NCI-H446 treated with DMSO at 0.1 percent for 48 hours (cell line): Measurements from ENCODE around the gene ARFRP1.

Experiments used
- DNase-seq: peaks from one replicate; lab custom pipeline; 2025; lab: John Stamatoyannopoulos, UW

Gene ARFRP1

DNA sequence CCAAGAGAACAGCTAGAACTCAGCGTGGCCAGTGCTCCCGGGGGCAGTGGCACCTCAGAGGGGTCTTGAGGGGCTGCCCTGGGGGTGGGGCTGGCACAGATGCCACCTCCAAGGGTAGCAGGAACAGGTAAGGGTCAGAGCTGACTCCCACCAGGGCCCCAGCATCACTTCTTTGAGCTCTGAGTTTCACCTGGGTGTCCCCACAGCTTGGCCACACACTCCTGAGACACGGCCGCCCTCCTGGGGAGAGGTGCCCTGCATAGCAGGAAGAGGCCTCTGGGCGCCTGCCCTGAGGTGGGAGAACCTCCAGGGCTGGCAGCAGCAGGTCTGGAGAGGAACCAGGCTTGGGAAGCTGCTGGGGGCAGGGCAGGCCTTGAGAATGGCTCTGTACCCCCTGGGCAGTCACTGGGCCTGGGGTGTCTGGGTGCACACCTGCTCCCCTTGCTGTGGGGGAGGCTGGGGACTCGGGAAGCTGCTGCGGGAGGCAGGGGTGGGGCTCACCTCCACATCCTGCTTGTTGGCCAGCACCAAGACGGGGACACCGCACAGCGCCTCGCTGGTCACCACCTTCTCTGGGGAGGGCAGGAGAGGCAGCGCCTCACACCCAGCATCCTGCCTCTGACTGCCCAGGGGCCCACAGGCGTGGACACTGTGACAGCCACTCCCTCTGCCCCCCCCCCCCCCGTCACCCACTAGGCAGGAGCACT is 6.3 kb downstream of the ARFRP1 start:
- no peak for DNase-seq

DNA sequence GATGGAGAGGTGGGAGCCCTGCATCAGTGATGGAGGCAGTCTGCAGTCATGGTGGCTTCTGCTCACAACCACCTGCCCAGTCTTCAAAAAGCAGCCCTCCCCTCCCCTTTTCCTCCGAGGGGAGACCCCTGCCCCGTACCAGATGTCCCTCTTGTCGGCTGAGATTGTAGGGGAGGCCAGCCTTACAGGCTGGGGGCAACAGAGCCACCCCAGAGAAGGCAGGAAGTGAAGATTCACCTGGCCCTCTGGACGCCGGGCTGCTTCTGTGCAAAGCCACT is 6.8 kb downstream of the ARFRP1 start:
- no peak for DNase-seq

DNA sequence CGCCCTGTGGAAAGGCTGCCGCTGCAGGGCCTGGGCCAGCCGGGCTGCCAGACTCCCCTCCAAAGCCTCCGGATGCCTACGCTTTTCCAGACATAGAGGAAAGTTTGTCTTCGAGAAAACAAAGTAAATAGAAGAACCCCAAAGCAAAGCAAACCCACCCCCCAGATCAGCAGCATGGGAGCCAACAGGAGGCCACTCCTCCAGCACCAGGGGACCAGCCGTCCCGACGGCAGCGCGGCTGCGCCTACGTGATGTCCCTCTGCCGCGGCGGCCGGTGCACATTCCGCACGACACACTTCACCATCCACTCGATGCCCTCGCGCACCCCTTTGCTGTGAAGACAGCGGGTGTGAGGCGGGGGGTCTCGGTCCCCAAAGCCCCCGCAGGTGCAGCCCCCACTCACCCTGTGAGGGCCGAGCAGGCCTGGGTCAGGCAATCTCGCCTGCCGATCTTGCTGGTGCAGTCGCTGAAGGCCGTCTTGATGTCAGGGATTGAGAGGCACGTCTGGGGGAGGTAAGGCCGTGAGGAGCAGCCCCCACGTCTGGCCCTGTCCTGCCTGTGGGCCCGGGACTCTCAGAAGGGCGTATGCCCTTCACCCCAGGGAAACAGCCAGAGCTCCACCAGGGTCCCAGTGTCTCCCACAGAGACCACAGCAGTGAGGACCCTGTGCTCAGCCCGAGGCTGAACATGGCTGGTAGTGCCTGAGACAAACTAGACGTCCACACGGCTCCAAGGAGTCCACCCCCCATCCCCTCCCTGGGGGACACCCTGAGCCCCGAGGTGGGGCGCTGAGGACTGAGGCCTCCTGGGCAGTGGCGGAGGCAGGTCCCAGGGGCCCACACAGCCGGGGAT is 7.4 kb downstream of the ARFRP1 start:
- no peak for DNase-seq

DNA sequence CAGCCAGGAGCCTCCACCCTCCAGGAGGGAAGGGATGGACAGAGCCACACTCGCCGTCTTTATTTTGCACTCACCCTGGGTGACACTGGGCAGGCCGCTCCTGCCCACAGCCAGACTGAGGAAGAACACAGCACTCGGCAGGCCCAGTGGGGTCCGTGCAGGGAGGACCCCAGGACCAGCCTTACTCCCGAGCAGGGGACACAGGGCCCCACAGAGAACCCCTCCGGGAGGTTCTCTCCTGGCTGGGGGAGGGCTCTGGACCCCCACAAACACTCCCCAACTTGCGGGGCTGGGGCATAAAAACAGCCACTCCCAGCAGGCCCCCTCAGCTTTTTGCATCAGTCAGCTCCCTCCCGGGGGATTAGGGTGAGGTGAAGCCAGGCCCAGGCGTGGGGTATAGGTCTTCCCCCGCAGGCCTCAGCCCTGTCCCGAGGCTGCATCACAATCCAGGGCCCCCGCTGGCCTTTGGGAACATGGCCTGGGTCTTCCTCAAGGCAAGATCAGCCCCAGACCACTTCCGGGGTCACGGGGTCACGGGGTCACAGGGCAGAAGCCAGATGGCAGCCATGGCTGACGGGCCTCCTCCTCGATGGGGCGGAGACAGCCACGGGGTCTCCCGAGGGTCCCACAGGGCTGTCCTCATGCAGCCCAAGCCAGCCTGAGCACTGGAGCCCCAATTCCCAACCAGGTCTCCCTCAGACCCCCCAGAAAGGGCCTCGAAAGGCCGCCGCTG is 8.1 kb downstream of the ARFRP1 start:
- no peak for DNase-seq

- DNase-seq, result no peak
Observed at GRCh38 chr20:63698739-63699465, 8.9 kb downstream of the ARFRP1 start.

DNA sequence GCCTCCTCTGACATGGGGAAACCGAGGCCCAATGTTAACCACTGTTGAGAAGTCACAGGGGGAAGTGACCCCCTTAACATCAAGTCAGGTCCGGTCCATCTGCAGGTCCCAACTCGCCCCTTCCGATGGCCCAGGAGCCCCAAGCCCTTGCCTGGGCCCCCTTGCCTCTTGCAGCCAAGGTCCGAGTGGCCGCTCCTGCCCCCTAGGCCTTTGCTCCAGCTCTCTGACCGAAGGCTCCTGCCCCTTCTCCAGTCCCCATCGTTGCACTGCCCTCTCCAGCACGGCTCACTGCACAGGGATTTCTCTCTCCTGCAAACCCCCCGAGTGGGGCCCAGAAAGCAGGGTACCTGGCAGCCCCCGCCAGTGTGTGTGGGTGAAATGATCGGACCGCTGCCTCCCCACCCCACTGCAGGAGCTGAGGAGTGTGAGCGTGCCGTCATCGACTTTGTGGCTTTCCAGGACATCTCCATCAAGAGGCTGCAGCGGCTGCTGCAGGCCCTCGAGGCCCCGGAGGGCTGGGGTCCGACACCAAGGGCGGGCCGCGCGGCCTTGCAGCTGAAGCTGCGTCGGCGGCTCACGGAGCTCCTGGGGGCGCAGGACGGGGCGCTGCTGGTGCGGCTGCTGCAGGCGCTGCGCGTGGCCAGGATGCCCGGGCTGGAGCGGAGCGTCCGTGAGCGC is 9.8 kb downstream of the ARFRP1 start:
- DNase-seq, result no peak

- DNase-seq, result no peak
Observed at GRCh38 chr20:63697357-63697867, 10.4 kb downstream of the ARFRP1 start.

DNA sequence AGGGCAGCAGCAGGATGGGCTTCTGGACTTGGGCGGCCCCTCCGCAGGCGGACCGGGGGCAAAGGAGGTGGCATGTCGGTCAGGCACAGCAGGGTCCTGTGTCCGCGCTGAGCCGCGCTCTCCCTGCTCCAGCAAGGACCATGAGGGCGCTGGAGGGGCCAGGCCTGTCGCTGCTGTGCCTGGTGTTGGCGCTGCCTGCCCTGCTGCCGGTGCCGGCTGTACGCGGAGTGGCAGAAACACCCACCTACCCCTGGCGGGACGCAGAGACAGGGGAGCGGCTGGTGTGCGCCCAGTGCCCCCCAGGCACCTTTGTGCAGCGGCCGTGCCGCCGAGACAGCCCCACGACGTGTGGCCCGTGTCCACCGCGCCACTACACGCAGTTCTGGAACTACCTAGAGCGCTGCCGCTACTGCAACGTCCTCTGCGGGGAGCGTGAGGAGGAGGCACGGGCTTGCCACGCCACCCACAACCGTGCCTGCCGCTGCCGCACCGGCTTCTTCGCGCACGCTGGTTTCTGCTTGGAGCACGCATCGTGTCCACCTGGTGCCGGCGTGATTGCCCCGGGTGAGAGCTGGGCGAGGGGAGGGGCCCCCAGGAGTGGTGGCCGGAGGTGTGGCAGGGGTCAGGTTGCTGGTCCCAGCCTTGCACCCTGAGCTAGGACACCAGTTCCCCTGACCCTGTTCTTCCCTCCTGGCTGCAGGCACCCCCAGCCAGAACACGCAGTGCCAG is 11.0 kb downstream of the ARFRP1 start, which contains the start of gene TNFRSF6B:
Gene TNFRSF6B, plus strand, starts transcription at position 25 of the 729 bp plus-strand sequence. Its CDS starts 116 bp downstream, at position 141.
- no peak for DNase-seq

GRCh38 chr20:63696306-63696627 is 11.5 kb downstream of the ARFRP1 start:
- DNase-seq, result no peak

DNA sequence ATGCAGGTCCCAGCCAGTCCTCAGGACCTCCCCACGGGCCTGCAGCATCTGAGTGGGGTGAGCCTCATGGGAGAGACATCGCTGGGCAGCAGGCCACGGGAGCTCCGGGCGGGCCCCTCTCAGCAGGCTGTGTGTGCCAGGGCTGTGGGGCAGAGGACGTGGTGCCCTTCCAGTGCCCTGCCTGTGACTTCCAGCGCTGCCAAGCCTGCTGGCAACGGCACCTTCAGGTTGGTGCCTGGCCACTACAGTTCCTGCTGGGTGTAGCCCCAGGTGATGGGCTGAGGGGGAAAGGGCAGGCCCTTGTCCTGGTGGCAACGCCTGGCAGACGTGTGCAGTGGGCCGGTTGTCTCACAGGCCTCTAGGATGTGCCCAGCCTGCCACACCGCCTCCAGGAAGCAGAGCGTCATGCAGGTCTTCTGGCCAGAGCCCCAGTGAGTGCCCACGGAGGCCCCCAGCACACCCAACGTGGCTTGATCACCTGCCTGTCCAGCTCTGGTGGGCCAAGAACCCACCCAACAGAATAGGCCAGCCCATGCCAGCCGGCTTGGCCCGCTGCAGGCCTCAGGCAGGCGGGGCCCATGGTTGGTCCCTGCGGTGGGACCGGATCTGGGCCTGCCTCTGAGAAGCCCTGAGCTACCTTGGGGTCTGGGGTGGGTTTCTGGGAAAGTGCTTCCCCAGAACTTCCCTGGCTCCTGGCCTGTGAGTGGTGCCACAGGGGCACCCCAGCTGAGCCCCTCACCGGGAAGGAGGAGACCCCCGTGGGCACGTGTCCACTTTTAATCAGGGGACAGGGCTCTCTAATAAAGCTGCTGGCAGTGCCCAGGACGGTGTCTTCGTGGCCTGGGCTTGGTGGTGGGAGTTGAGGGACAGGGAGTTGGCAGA is 12.1 kb downstream of the ARFRP1 start:
- no peak for DNase-seq

- no peak for DNase-seq
Observed at GRCh38 chr20:63694584-63695423, 13.0 kb downstream of the ARFRP1 start.

DNA sequence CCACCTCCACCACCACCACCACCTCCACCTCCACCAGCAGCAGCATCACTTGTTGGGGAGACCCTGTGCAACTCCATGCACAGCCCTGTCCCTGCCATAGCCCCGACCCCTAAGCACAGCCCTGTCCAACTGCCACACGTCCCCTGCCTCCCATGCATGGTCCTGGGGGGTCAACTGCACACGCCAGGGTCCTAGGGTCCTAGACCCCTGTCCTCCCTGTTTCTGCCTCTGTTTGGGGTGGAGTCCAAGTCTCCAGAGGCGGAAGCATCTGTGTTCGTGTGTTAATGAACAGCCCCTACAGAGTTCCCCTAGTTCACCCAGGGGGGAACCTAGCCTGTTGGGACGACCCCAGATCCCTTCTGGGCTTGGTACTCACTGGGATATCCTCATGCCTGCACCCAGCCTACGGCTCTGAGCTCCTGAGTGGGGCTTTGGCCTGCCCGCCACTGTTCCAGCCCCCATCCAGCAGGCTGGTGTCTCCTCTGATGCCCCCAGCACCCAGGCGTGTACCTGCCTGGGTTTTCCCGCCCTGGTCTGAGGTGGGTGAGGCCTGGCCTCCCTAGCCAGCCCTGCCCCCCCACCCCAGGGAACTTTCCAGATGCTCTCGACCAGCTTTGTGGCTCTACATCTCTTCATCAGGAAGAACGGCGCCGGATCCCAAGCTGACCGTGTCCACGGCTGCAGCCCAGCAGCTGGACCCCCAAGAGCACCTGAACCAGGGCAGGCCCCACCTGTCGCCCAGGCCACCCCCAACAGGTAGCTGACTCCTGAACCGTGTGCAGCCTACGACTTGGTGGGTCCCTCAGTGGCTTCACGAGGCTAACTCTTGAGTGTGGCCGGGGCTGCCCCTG is 13.8 kb downstream of the ARFRP1 start:
- DNase-seq, result no peak

DNA sequence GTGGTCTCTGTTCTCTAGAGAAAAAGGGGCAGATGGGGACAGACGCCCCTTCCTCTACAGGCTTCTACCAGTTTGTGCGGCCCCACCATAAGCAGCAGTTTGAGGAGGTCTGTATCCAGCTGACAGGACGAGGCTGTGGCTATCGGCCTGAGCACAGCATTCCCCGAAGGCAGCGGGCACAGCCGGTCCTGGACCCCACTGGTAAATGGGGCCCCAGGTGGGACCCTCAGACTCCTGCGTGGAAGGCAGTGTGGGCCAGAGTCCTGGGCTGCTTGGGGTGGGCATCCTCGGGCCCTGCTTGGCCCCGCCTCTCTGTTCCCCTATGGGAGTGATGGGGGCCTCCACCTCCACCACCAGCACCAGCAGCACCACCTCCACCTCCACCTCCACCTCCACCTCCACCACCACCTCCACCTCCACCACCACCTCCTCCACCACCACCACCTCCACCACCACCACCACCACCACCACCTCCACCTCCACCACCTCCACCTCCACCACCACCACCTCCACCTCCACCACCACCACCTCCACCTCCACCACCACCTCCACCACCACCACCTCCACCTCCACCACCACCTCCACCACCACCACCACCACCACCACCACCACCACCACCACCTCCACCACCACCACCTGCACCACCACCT is 14.6 kb downstream of the ARFRP1 start:
- DNase-seq, result no peak

DNA sequence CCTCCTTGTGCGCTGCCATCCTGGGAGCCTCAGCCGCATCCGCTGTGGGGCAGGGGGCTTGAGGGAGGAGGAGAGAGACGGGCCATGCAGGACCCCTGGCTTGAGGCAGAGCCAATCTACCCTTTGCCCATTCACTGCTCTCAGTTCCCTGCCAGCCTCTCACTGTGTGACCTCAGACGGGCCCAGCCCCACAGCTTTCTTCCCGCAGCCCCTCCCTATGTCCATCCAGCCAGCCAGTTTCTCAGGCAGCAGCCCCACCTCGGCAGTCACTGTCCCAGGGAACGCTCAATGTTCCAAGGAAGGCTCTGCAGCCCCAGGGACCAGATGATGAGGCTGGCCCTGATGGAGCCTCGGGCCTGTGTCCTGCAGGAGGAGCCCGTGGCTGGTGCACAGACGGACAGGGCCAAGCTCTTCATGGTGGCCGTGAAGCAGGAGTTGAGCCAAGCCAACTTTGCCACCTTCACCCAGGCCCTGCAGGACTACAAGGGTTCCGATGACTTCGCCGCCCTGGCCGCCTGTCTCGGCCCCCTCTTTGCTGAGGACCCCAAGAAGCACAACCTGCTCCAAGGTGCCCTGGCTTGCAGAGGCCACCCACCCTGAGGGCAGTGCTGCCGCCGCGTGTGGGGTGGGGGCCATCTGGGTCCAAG is 15.2 kb downstream of the ARFRP1 start:
- no peak for DNase-seq

- DNase-seq, result no peak
Observed at GRCh38 chr20:63691711-63692435, 15.9 kb downstream of the ARFRP1 start.
